K562 (cell line): ENCODE data around the gene TMTC2.

ENCODE experiments used
- ARNT ChIP-seq, 2 experiments: fragments of 450-650 bp; IDR thresholded peaks; 2 replicates each; pipeline ENCODE4 v1.6.1; 2016; ENCODE audit warnings: mild to moderate bottlenecking in 1 of 2
- JUNB ChIP-seq: fragments of 450-650 bp; formaldehyde crosslinking; conservative IDR thresholded peaks from 2 replicates; pipeline ENCODE4 v1.4.0; 2020; ENCODE audit warnings: mild to moderate bottlenecking
- NFE2 ChIP-seq: IDR thresholded peaks from 2 replicates; pipeline ENCODE4 v1.6.1; 2014; ENCODE audit warnings: antibody characterized with exemption, low read depth
- POLR2AphosphoS2 ChIP-seq: IDR thresholded peaks from 2 replicates; pipeline ENCODE4 v1.6.1; 2012; ENCODE audit warnings: low read length, improper control_type of control experiment
- SMARCE1 ChIP-seq: fragments of 450-650 bp; IDR thresholded peaks from 2 replicates; pipeline ENCODE4 v1.7.1; 2016; ENCODE audit warnings: mild to moderate bottlenecking

DNA sequence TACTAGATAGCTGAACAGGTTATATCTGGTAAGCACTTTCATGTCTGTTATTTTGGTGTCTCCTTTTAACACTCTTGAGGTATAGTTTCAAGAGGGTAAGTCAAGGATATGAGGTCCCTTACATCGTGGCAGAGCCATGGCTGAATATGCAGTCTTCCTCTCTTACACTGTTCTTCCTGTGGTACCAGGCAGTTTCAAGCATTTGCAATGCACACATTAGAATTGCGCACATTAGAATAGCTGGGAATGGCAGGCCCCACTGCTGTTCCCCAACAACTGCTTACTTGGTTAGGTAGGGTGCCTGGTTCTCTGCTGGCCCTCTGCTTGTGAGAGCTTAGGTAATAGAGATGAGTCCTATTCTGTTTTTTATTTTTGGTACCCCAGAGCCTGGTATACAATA lies 41.2 kb downstream of the TMTC2 start:
- TF ChIP-seq ARNT (IDR thresholded peaks at IDR 0.05) = no peak
- no peak for TF ChIP-seq JUNB (CRISPR knock-in tag)
- TF ChIP-seq NFE2 = no peak
- no peak for TF ChIP-seq POLR2AphosphoS2
- no peak for TF ChIP-seq SMARCE1
